HFF-Myc (cell line): Measurements from ENCODE around the gene LRCH2.
A peak's percentile ranks its signal among the peaks of the same experiment; 100 is the strongest.

Experiments
- DNase-seq: peaks from one replicate; pipeline ENCODE4 v3.0.0-alpha.2; 2011; ENCODE audit warnings: low read depth; ENCODE audit errors: extremely low read depth
- H3K4me3 ChIP-seq: replicated peaks from 2 replicates; pipeline ENCODE4 v1.5.1; 2011; ENCODE audit warnings: low read depth, mild to moderate bottlenecking, control low read depth, low read length
- TF ChIP-seq, protein P1 (sequence below): IDR thresholded peaks from 2 replicates; pipeline ENCODE4 v1.5.1; 2012; ENCODE audit warnings: mild to moderate bottlenecking, low read depth, low read length, control low read depth; ENCODE audit errors: missing control alignments

LRCH2 gene, protein sequence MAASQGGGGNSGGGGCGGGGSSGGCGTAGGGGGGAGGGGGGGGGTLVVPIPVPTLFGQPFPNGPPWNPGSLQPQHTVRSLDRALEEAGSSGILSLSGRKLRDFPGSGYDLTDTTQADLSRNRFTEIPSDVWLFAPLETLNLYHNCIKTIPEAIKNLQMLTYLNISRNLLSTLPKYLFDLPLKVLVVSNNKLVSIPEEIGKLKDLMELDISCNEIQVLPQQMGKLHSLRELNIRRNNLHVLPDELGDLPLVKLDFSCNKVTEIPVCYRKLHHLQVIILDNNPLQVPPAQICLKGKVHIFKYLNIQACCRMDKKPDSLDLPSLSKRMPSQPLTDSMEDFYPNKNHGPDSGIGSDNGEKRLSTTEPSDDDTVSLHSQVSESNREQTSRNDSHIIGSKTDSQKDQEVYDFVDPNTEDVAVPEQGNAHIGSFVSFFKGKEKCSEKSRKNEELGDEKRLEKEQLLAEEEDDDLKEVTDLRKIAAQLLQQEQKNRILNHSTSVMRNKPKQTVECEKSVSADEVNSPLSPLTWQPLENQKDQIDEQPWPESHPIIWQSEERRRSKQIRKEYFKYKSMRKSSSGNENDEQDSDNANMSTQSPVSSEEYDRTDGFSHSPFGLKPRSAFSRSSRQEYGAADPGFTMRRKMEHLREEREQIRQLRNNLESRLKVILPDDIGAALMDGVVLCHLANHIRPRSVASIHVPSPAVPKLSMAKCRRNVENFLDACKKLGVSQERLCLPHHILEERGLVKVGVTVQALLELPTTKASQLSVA

DNA sequence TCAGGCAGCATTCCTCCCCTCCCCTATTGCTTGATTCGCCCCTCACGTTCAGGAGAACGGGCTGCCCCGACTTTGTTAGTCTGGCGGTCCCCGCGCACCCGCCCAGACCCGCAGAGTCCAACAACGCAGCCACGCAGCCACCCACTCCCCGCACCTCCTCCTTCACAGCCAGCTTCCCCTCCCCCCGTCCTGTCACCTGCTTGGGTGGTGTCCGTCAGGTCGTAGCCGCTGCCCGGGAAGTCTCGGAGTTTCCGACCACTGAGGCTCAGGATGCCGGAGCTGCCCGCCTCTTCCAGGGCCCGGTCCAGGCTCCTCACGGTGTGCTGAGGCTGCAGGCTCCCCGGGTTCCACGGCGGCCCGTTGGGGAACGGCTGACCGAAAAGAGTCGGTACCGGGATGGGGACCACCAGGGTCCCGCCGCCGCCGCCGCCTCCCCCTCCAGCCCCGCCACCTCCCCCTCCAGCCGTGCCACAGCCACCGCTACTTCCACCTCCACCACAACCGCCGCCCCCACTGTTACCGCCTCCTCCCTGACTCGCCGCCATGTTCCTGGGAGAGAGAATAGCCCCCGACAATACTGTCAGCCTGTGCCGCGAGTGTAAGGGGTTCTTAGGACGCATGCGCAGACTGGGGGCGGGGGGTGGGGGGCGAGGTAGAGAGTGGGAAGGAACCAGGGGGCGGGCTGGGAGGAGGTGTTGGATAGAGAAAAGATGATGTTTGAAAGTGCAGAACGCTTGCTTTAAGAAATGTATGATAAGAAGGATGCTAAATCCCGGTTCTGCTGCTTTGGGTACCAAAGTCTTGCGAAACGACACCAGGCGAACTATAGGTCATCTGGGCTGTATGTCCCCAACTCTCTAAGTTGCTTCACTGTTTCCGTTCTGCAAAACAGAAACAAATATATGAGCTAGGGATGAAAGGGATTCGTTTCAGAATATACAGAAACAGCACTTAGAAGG, at the start of gene LRCH2:
Gene LRCH2 (minus strand): TSS at position 600 of the 959 bp plus-strand sequence. CDS start 55 bp downstream, at position 545.
- H3K4me3 ChIP-seq, result peak within 1 kb of the TSS; percentile 59
- TF ChIP-seq, protein P1, sequence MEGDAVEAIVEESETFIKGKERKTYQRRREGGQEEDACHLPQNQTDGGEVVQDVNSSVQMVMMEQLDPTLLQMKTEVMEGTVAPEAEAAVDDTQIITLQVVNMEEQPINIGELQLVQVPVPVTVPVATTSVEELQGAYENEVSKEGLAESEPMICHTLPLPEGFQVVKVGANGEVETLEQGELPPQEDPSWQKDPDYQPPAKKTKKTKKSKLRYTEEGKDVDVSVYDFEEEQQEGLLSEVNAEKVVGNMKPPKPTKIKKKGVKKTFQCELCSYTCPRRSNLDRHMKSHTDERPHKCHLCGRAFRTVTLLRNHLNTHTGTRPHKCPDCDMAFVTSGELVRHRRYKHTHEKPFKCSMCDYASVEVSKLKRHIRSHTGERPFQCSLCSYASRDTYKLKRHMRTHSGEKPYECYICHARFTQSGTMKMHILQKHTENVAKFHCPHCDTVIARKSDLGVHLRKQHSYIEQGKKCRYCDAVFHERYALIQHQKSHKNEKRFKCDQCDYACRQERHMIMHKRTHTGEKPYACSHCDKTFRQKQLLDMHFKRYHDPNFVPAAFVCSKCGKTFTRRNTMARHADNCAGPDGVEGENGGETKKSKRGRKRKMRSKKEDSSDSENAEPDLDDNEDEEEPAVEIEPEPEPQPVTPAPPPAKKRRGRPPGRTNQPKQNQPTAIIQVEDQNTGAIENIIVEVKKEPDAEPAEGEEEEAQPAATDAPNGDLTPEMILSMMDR, result no peak
- DNase-seq, result no peak

DNA sequence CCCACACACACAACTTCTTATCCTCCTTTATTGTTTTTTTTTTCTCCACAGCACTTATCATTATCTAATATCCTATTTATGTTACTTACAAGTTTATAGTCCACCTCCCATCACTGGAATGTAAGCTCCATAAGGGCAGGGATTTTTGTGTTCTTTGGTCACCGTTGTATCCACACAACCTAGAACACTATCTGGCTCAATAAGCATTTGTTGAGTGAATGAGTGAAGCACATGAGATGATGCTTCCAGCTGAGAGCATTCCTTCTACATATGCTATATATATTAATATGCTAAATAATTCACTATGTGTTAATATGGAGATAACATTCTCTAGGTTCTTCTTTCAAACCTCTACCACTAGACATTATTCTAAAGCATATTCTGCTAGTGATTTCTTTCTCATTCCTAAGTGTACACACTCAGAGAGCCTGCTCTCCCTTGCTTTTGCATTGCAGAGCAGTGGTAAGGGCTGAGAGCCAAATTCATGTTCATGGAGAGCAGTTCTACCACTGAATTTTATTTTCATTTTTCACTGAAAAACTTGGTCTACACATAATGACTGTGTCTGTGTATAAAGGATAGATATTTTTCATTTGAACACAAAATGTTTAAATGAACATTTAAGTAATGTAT, 35.3 kb upstream of the LRCH2 start:
- TF ChIP-seq, protein P1, result no peak
- DNase-seq, result no peak
- H3K4me3 ChIP-seq, result no peak overlapping the region

DNA sequence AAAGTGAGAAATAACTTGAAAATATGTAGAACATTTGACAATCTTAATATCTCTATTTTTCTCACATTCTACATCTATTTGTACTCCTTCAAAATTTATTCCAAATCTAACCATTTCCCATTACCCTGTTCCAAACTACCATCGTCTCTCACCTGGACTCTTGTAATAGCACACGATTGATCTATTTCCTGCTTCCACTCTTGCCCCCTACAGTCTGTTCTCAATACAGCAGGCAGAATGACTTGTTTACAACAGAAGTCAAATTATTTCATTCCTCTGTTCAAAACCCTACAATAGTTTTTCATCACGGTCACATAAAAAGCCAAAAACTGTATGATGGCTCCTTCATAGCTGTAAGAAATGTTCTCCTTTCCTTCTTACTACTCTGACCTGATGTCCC, 34.5 kb upstream of the LRCH2 start:
- H3K4me3 ChIP-seq, result no peak overlapping the region
- TF ChIP-seq, protein P1, result peak; percentile 18
- no peak for DNase-seq

DNA sequence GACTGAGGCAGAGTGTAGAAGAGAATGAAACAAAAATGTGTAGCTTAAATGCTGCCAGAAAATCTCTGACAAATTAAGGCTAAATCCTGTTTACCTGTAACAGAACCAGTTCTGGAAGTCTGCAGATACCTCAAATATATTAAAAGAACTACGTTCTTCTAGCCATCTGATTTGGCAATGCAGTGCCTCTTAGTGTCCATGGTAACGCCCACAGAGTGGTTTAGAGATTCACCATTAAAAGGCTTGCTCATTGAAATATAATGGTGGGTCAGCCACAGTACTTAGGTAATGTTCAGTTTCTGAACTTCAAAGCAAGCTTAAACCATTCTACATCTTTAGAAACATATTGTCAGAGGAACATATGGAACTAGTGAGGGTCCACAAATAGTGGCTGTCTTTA, 32.4 kb upstream of the LRCH2 start:
- no peak overlapping the region for H3K4me3 ChIP-seq
- no peak for DNase-seq
- TF ChIP-seq, protein P1, result no peak

DNA sequence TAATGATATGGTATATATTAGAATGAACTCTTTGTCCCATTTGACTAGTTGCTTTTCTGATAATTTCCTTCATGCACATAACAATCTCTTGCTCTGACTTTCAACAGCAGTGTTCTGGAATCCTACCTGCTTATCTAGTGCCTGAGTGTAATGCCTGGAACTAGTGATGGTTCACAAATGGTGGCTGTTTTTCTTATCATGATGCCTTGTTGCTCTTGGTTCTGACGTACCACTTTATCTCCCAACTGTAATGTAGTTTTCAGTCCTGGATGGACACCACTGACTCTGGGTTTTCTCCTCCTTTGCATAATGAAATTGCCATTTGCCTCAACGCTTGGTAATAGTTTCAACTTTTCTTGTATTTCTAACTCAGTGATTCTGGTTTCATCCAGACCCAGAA, 30.1 kb upstream of the LRCH2 start:
- TF ChIP-seq, protein P1, result no peak
- H3K4me3 ChIP-seq, result no peak overlapping the region
- no peak for DNase-seq

DNA sequence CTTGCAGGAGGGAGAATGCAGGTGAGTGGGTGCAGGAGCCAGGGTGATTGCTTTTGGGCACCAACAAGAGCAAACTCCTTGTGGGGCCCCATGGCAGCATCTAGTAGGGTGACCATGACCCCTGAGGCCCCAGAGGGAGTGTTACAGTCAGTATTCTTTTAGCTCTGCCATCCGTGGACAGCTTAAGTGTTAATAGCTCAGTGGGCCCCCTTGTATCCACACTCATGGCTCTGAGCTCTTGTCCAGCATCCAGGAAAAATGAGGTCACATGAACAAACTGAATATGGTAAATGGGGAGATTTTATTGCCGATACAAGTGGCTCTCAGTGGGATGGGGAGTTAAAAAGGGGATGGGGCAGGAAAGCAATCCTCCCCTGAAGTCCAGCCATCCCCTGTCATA, 27.3 kb upstream of the LRCH2 start:
- DNase-seq, result no peak
- H3K4me3 ChIP-seq, result no peak overlapping the region
- TF ChIP-seq, protein P1, result no peak
